GM19467 (cell line): ENCODE measurements around the gene PPP2R2C.

Experiments
- ATAC-seq: cut with Tn5 transposase; IDR thresholded peaks from one replicate; pipeline ENCODE4 v1.9.1; 2021; ENCODE audit warnings: mild to moderate bottlenecking, moderate library complexity; ENCODE audit not compliant: unreplicated experiment

Gene PPP2R2C

DNA sequence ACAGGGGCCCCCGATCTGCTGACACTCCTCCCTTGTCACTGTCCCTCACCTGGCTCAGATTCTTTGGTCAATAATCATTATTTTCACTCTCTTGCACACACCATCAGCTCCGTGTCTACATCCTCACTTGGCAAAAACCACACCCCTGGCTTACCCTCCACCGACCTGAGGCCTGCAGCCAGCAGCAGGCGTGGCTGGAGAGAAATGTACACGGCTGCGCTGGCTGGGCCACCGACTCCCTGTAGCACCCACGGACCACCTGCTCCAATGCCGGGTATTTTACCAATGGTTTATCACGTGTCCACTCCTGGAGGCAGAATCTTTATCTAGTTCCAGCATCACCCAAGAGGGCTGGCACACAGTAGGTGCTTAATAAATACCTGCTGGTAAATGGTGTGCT is 104.3 kb downstream of the PPP2R2C start:
- ATAC-seq, result no peak

DNA sequence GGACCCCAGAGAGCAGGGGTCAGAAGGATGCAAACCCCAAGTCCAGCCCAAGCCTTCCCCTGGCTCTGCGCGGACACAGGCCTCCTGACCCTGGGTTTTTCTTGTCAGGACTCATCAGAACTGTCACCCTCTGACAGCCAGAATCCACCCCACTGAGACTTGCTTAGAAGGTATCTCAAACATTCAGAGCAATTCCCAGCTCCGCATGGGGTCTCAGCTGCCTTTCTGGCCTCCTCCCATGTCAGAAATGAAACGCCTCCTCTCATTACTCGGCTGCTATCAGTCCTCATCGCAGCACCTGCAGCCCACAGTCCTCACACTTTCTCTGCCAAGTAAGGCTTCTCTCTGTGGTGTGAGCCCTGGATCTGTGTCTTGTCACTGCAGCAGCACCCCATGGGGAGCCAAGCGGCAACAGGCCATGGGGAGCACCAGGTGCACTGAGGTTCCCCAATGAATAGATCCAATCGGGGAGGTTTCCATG is 105.0 kb downstream of the PPP2R2C start:
- no peak for ATAC-seq

DNA sequence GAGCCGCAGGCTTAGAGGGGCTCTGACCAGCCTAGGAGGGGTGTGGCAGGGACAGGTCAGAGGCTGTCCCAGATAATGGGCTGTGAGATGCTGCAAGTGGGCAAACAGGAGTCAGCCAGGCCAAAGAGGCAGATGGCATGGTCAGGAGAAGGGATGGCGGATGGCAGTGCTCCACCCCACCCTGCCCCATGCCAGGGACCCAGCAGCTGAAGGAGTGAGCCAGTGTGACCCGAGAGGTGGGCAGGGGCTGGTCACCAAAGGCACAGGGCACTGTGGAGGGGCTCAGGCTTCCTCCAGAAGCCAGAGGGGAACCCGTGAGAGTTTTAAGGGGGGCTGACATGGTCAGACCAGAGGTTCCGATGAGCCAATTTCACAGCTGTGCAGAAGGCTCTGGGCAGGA is 105.8 kb downstream of the PPP2R2C start:
- ATAC-seq, result no peak

DNA sequence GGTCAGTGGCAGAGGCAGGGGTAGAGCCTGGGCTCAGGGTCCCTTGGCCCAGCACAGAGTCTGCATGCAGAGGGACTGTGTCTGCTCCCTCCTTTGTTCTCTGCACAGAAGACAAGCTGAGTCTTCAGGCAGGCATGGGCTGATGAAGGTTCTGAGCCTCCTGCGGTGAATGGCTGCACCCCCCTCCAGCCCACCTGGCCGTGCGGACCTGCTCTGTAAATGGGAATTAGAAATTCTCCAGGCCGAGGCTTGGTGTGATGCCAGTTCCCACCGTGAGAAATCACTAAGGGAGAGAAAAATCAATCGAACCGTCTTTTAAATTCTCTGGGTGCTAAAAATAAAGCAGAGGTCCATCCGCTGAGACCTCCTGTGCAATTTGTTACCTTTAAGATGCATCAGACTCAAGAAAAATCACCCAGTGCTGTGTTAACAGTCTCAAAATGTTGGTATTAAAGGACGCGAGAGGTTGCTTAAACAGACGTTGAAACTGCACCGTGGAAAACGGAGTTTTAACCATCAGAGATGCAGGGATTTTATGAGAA is 106.8 kb downstream of the PPP2R2C start:
- no peak for ATAC-seq

DNA sequence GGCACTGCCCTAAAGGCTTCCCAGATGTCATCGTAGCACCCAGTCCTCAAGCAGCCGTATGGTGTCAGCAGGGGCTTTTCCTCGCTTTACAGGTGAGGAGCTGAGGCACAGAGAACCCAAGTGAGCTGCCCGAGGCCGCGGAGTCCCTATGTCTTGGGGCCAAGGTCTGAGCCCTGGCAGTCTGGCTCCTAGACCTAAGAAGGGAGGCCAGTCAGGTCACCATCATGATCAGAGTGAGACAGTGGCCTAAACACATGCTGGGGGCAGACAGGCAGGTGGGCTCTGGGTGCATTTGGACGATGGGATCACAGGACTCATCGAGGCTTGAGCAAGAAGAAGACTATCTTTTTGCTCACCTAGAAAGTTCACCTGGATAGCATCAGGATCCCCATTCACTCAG is 107.8 kb downstream of the PPP2R2C start:
- ATAC-seq, result no peak

DNA sequence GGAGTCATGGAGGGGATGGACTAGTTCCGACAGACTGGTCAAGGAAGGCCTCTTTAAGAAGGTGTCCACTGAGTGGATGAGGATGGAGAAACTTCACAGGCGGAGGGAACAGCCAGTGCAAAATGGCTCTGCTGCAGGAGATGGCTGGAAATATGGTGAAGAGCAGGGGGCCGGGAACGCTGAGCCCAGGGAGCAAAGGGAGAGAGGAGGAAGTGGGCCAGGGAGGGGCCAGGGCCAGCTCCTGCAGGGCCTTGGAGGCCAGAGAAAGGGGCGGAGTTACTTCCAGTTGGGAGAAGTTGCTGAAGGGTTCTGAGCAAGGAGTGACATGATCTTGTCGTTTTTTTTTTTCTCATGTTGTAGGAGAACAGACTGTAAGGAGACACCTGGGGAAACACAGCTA is 108.3 kb downstream of the PPP2R2C start:
- no peak for ATAC-seq

DNA sequence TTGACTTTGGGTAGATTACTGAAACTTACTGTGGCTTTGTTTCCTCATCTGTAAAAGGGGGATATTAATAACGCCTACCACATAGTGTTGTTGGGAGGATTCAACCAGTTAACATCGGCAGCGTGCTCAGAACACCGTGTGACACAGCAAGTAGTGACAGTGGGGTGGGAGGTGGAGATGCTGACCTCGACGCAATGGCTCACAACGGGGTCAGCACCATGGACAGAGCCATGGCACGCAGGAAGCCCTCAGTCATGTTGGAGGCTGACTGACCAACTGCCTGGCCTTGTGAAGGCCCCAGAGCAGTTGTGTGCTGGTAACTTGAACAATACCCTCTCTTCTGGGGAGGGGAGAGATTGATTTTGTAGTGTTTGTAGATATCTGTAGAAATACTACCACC is 109.5 kb downstream of the PPP2R2C start:
- ATAC-seq, result no peak

DNA sequence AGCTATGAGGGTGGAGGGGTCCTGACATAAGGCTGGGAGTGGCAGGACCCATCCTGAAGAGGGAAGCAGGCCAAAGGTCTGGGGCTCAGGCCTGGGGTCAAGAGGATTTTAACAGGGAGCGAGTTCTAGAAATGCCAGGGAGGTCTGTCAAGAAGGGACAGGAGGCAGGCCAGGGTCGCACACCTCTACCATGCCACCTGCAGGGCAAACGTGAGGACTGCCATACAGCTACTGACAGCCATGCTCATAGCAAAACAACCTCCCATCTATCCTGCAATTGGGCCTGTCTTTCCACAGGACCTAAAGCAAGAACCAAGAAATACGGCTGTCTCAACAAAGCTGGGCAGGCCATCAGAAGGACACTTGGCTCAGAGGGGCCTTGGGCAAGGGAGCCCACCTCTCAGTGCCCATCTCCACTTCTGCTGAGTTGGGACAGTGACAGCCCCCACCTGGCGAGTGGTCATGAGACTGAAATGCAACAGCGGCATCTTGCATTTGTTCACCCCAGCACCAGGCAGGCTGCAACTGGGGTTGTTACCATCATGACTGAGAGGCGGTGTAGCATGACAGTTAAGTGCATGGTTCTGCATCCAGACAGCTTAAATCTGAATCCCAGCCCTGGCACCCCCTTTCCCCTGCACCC is 110.0 kb downstream of the PPP2R2C start:
- no peak for ATAC-seq

DNA sequence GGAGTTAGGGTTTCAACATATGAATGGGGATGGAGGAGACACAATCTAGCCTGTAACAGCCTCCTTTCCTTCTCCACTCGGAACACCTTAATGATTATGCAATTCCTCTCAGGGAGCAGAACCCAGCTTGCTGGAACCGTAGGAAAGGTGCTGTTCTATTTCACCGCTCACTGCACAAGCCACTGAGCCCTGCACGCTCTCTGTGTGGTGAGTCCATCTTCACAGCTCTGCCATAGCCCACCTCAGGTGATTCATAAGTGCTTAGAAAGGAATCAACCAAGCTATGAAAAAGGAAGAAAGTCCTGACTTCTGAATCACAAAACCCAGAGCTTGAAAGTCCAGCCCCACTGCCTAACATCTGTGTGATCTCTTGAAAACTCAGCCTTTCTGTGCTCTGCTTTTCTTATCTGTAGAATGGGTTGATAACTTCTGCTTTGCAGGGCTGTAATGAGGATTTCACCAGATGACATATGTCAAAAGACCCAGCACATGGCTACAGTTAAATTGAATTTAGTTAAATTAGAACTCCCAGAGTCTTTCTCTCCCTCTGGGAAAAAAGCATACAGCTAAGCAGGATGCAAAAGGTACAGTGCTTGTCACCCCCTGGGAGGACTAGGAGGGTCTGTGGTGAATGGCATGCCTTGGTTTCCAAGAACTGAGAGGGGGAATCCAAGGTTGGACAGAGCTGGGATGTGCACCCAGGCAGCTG is 111.2 kb downstream of the PPP2R2C start:
- ATAC-seq, result no peak

DNA sequence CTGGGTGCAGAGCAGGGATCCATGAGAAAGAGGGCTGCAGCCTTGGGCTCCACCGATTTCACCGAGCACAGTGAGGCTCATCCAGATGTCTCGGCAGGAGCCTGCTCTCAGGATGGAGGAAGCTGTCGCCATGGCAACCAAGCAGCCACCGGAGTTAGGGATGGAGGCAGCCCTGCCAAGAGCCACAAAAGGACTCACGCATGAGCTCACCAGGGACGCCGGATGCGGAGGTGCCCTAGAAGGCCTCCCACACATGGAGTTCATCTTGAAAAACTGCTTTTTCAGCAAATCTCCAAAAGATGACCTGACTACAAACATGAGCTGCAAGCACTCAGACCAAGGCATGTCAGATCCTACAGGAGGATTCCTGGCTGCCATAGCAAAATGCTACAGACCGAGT is 112.0 kb downstream of the PPP2R2C start:
- no peak for ATAC-seq

DNA sequence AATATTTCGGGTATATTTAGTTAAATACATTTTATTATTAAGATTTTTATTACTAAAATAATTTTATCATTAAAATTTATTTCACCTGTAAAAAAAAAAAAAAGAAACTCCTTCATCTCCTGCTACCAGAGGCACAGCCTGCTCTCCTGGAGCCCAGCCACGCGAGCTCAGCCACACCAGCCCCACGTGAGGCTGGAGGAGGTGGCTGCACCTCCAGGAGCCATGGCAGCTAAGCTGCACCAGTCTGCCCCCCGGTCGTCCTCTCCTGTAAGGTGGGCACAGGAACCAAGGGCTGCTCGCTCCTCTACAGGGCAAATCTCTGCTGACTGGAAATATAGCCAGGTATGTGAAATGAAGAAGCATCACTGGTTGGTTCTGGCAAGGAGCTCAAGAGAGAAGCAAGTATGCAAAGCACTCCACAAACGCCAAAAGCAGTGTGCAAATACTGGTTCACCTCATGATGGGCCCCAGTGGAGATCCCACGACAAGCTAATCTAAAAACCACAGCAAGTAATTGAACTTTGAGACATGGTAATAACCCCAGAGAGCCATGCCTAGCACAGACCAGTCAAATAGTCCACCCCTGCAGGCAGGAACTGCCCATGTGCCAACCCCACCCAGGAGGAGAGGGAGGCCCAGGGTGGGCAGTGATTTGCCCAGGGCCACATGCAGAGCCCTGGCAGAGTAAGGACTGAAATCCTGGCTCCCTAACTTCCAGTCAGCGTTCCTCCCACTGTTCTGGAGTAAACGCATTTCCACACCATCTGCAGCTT is 112.7 kb downstream of the PPP2R2C start:
- ATAC-seq, result no peak

DNA sequence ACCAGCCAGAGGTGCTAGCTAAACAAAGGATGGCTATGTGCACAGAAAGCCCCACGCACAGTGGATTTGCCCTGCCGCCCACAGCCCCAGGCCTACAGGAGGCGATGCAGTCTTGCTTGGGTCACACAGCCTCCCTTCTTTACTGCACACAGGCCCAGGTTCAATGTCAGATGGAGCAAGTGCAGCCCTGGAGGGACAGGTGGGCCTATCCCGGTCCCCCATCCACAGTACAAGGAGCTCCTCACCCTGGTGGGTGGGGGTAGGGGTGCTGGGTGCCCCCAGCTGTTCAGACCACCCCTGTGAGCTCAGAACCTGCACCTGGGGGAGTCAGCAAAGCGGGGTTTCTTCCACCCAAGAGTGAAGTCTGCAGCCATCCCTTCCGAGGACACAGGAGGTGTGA is 114.9 kb downstream of the PPP2R2C start:
- ATAC-seq, result no peak

DNA sequence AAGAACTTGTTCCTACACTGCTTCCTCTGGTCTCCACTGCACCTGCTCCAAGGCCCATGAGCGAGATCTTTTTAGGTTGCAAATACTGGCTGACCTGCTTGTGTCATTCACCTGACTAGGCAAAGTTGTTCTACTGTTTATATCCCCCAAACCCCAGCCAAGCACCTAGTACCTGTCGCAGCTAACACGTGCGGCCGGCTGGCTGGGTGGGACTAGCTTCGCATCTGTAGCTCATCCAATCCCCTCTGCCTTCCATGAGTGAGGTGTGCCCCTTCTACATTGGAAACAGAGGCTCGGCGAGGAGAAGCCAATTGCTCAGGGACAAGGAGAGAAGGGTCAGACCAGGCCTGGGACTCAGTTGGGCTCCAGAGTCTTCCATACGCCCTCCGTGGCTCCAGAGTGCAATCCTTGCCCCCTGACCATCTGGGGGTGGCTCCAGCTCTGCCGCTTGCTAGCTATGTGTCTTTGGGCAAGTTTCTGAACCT is 116.3 kb downstream of the PPP2R2C start:
- ATAC-seq, result no peak

DNA sequence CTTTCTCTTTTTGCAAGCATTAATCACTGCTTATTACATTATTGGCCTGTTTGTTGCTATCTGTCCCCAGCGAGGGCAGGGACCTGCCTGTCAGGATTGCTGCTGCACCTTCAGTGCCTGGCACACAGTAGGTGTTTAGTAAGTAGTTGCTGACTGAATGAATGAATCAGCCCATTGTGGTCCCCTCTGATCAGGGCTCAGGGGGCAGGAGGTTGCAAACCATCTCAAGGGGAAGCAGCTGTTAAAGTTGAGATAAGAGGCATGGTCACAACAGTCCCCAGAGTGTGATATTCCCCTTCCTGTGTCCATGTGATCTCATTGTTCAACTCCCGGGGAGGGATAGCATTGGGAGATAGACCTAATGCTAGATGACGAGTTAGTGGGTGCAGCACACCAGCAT is 117.4 kb downstream of the PPP2R2C start:
- ATAC-seq, result no peak

DNA sequence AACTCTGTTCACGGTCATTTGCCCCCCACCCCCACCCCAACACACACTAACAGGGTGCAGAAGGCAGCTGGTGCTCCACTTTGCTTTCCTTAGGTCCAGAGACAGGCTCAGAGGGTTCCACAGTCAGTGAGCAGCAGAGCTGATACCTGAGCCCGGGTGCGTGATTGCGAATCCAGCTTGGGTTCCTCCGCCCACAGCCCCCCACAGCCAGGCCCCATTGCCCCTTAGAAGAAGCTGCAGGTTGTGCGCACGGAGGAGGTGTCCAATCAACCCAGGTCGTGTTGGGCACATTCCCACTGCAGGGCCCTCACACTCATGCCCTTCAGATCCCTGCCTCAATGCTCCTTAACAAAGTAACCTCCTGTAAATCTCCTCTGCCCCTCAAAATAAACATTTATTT is 117.8 kb downstream of the PPP2R2C start:
- ATAC-seq, result no peak

DNA sequence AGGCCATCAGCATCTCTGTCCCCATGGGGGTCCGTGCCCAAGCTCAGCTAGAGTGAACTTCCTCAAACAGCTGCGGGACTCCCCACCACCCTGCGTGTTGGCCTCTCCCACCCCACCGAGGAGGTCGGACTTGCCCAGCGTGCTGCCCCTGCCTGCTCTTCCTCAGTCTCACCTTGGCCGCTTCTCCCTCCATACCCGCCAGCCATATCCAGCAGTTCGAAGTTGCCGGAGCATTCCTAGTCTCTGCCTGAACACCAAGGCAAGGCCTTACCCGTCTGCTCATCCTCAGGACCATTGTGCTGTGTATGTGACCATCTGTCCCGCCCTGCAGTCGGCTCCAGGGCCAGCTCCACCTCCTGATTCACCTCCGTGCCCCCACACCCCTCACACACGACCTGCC is 118.3 kb downstream of the PPP2R2C start:
- ATAC-seq, result no peak

DNA sequence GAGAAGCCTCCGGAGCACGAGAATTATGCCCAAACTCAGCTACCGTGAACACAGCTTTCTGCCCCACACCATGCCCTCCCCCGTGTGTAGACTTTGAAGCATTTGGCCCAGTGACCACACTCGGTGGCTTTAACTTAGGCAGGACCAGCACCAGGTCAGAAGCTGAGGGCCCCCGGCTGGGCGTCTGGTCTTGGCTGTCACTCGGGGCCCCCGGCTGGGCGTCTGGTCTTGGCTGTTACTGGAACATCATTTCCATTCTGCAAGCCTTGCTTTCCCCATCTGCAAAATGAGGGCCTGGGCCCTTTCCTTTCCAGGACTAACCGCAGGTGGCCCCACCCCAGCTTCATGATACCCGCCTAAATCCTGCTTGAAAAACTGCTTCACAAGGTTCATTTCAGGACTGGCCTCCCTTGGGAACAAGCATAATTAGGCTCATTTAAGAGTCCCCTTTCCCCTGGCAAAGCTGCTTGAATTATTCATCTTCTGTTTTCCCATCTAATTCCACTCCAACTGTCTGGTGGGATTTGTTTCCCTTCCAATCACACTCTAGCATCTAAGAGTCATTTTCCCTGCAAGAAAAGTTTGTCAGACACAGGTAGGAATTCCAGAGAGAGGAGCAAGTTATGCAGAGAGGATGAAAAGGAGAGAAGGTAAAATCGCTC is 120.3 kb downstream of the PPP2R2C start:
- no peak for ATAC-seq

DNA sequence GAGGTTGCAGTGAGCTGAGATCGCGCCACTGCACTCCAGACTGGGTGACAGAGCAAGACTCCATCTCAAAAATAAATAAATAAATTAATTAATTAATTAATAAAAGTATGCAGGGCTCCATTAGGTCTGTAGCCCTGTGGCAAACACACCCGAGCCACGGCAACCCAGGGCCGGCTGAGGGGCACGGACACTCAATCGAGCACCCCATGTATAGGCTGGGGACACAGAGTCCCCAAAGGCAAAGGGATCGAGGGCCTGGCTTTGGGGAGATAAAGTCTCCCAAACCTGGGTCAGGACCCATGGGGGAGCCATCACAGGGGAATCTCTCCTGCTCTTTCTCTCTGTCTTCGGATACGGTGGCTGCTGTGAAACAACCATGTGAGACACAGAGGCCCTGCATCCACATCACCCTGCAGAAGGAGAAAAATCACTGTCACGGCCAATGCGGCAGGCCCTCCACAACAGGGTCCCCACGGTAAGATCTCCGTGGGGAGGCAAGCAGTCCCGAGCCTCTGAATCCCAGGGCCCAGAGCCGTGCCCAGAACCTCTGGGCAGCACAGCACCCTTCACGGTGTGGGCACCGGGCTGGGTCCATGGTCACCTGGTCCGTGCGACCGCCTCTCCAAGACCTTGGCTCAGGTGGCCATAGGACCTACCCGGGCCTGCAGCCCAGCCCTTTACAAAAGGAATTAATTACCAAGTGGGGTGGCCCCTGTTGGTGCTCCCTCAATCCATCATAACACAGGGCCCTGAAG is 121.0 kb downstream of the PPP2R2C start:
- no peak for ATAC-seq

DNA sequence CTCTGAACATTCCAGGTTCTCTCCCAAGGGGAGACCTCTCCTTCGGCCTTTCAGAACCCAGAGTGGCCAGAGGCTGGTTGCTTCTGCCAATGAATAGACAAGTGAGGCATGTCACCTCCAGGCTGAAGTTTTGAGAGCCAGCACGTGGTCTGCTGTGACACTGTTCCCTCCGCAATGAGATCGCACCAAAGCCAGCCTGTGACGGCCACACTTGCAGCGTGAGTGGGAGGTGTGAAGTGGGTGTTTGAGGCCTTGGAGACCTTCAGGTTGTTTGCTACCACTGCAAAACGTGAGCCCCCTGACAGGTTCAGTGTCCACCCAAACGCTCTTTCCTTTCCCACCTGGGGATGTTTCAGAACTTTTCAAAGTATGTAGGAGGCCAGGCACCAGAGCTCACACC is 121.8 kb downstream of the PPP2R2C start:
- no peak for ATAC-seq

DNA sequence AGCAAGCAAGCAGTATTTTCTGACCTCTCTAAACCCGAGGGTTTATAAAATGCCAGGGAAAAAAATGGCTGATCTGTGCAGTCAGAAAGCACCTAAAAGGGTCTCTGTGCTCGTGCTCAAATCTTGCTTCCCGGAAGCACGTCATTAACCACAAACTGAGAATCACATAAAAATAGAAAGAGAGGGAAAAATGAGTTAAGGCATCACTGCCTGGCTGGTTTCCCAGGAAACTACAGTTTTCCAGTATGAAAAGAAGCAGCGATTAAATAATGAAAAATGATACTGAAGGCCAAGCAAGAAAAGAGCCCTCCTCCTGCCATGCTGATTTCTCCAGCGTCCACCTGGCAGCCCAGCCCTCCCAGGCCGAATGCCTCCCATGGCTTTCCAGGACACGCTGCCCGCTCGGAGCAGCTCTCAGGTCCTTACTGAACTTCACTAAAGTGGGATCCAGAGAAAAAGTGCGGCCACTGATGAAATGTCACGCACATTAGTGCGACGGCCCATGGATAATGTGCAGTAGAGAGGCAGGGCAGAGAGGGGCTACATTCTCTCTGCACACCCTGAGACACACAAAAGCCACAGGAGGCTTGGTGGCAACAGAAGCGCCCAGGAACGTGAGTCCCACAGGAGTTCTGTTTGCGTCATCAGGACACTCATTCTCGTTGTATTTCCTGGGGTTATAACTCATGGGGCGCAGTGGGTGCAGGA is 122.4 kb downstream of the PPP2R2C start:
- no peak for ATAC-seq
